ENCODE results near the gene COLEC12. TPM values are rescaled to one million over a fixed set of nuclear protein-coding genes. Genes with fewer than 3 reads are reported as not detected.

The COLEC12 gene
- 24.9 and 25.9 TPM in 2 replicates for total RNA-seq (2014; rRNA removed; shearing (Covaris generic))
- polyA plus RNA-seq (2016; fragmentation: Nextera tagmentation; extraction: Ambion mirVana), result 19.3 and 19.4 TPM in 2 replicates

- H3K9me2 ChIP-seq (ENCODE audit: insufficient read depth), result no peaks in the 10 kb centered on the region
- H3K4me1 ChIP-seq (ENCODE audit: insufficient read depth), result peaks cover 9% of the 10 kb centered on the region; the same call in 1 of the 2 replicates
- H3K4me3 ChIP-seq, result peak within 1 kb of the TSS; percentile 77
- no peaks in the 10 kb centered on the region; the same call in 1 of the 2 replicates for H3K27me3 ChIP-seq (replicated peaks; ENCODE audit: insufficient read depth)
- H3K79me2 ChIP-seq (ENCODE audit: insufficient read depth), result 0 out of 2 replicates have a peak, but pooled peaks cover 14% of the 10 kb centered on the region
- peak within 1 kb of the TSS; percentile 74 for H3K9ac ChIP-seq
- H3F3A ChIP-seq (ENCODE audit: insufficient read depth), result peaks cover 10% of the 10 kb centered on the region
- peak; percentile 61 for DNase-seq
- H4K20me1 ChIP-seq (ENCODE audit: insufficient read depth), result no peaks in the 10 kb centered on the region
- no peaks in the 10 kb centered on the region for H3K9me3 ChIP-seq (ENCODE audit: low read depth)
- in situ Hi-C loops (cut with MboI), result no loop called here
- peak within 1 kb of the TSS; percentile 64 for H2AFZ ChIP-seq
- H3K27ac ChIP-seq, result no peak within 1 kb of the TSS
- 17 to 32% methylated on average over 34 to 64 of the region's 75 CpGs for WGBS, 2 experiments (ENCODE audit: low coverage in 1 of 2, low lambda C conversion rate in 2 of 2, missing lambda C conversion rate in 2 of 2)
- peak within 1 kb of the TSS; percentile 83 for H3K4me2 ChIP-seq (ENCODE audit: unreplicated experiment)
- H3K36me3 ChIP-seq (ENCODE audit: low read depth), result no peaks in the 10 kb centered on the region
- TF ChIP-seq EZH2phosphoT487 (IDR thresholded peaks at IDR 0.05; ENCODE audit: insufficient read depth, low read depth), result no peak
- TF ChIP-seq EZH2 (IDR thresholded peaks at IDR 0.05; ENCODE audit: insufficient read depth, poor library complexity, severe bottlenecking), result no peak
Measured at GRCh38 chr18:500632-501405, at the start of gene COLEC12. Gene COLEC12, minus strand, starts transcription at chr18:500701. Its CDS starts 187 bp downstream, at chr18:500514.

- H3K9ac ChIP-seq, result no peak overlapping the region
- no peak overlapping the region for H2AFZ ChIP-seq
- no peak for DNase-seq
- H3K27ac ChIP-seq, result no peak overlapping the region
- WGBS, 2 experiments (ENCODE audit: low coverage in 1 of 2, low lambda C conversion rate in 2 of 2, missing lambda C conversion rate in 2 of 2), result 69 to 70% methylated on average over 3 of the region's 3 CpGs
- H3K36me3 ChIP-seq (ENCODE audit: low read depth), result no peaks in the 10 kb centered on the region
- H3K9me3 ChIP-seq (ENCODE audit: low read depth), result no peaks in the 10 kb centered on the region
- no peaks in the 10 kb centered on the region for H3K9me2 ChIP-seq (ENCODE audit: insufficient read depth)
- no peak overlapping the region for H3K4me2 ChIP-seq (ENCODE audit: unreplicated experiment)
- no peaks in the 10 kb centered on the region for H3F3A ChIP-seq (ENCODE audit: insufficient read depth)
- H3K79me2 ChIP-seq (ENCODE audit: insufficient read depth), result no peaks in the 10 kb centered on the region
- no peaks in the 10 kb centered on the region for H3K4me1 ChIP-seq (ENCODE audit: insufficient read depth)
- H4K20me1 ChIP-seq (ENCODE audit: insufficient read depth), result no peaks in the 10 kb centered on the region
- 0 out of 2 replicates have a peak, but pooled peaks cover 7% of the 10 kb centered on the region for H3K27me3 ChIP-seq (replicated peaks; ENCODE audit: insufficient read depth)
- TF ChIP-seq EZH2 (IDR thresholded peaks at IDR 0.05; ENCODE audit: insufficient read depth, poor library complexity, severe bottlenecking) (no peak), EZH2phosphoT487 (IDR thresholded peaks at IDR 0.05; ENCODE audit: insufficient read depth, low read depth) (no peak)
- in situ Hi-C loops (cut with MboI), result loop anchor here (5.0 kb wide), 1 partner anchor 47 kb away; the partner anchor contains the start of gene CLUL1
- no peak overlapping the region for H3K4me3 ChIP-seq
Measured at GRCh38 chr18:549967-550366, 49.5 kb upstream of the COLEC12 start.

- no peak overlapping the region for H3K4me3 ChIP-seq
- H3K9me3 ChIP-seq (ENCODE audit: low read depth), result no peaks in the 10 kb centered on the region
- TF ChIP-seq EZH2 (IDR thresholded peaks at IDR 0.05; ENCODE audit: insufficient read depth, poor library complexity, severe bottlenecking), result no peak
- TF ChIP-seq EZH2phosphoT487 (IDR thresholded peaks at IDR 0.05; ENCODE audit: insufficient read depth, low read depth), result no peak
- H3K9me2 ChIP-seq (ENCODE audit: insufficient read depth), result no peaks in the 10 kb centered on the region
- DNase-seq, result no peak
- H2AFZ ChIP-seq, result no peak overlapping the region
- no peaks in the 10 kb centered on the region for H3K79me2 ChIP-seq (ENCODE audit: insufficient read depth)
- H3K36me3 ChIP-seq (ENCODE audit: low read depth), result no peaks in the 10 kb centered on the region
- in situ Hi-C loops (cut with MboI), result no loop called here
- no peaks in the 10 kb centered on the region for H3K4me1 ChIP-seq (ENCODE audit: insufficient read depth)
- no peaks in the 10 kb centered on the region for H4K20me1 ChIP-seq (ENCODE audit: insufficient read depth)
- 7% methylated on average over 4 of the region's 4 CpGs for WGBS, 2 experiments (ENCODE audit: low coverage in 1 of 2, low lambda C conversion rate in 2 of 2, missing lambda C conversion rate in 2 of 2)
- H3K27me3 ChIP-seq (replicated peaks; ENCODE audit: insufficient read depth), result peaks cover 7% of the 10 kb centered on the region; the same call in 1 of the 2 replicates
- no peak overlapping the region for H3K27ac ChIP-seq
- H3K9ac ChIP-seq, result no peak overlapping the region
- no peaks in the 10 kb centered on the region for H3F3A ChIP-seq (ENCODE audit: insufficient read depth)
- no peak overlapping the region for H3K4me2 ChIP-seq (ENCODE audit: unreplicated experiment)
Measured at GRCh38 chr18:543447-544078, 43.1 kb upstream of the COLEC12 start.

- H3K27me3 ChIP-seq (replicated peaks; ENCODE audit: insufficient read depth), result no peaks in the 10 kb centered on the region; the same call in none of the 2 replicates
- H4K20me1 ChIP-seq (ENCODE audit: insufficient read depth), result no peaks in the 10 kb centered on the region
- H3K9me2 ChIP-seq (ENCODE audit: insufficient read depth), result no peaks in the 10 kb centered on the region
- no peak for DNase-seq
- H3K36me3 ChIP-seq (ENCODE audit: low read depth), result no peaks in the 10 kb centered on the region
- no peaks in the 10 kb centered on the region for H3K9me3 ChIP-seq (ENCODE audit: low read depth)
- H3F3A ChIP-seq (ENCODE audit: insufficient read depth), result no peaks in the 10 kb centered on the region
- no peak overlapping the region for H3K9ac ChIP-seq
- H3K27ac ChIP-seq, result no peak overlapping the region
- H3K79me2 ChIP-seq (ENCODE audit: insufficient read depth), result no peaks in the 10 kb centered on the region
- 73 to 80% methylated on average over 6 of the region's 6 CpGs for WGBS, 2 experiments (ENCODE audit: low coverage in 1 of 2, low lambda C conversion rate in 2 of 2, missing lambda C conversion rate in 2 of 2)
- H3K4me3 ChIP-seq, result no peak overlapping the region
- no peak overlapping the region for H2AFZ ChIP-seq
- H3K4me1 ChIP-seq (ENCODE audit: insufficient read depth), result no peaks in the 10 kb centered on the region
- no peak overlapping the region for H3K4me2 ChIP-seq (ENCODE audit: unreplicated experiment)
- TF ChIP-seq EZH2 (IDR thresholded peaks at IDR 0.05; ENCODE audit: insufficient read depth, poor library complexity, severe bottlenecking) (no peak), EZH2phosphoT487 (IDR thresholded peaks at IDR 0.05; ENCODE audit: insufficient read depth, low read depth) (no peak)
- in situ Hi-C loops (cut with MboI), result no loop called here
Measured at GRCh38 chr18:533995-534601, 33.6 kb upstream of the COLEC12 start.

Measured in GM23248 (cell line).